NCI-H1417 (cell line): ENCODE measurements around the gene HS3ST3A1.
"Not testable (repeated sequence)": the region's sequence is repeated elsewhere in the genome, so short reads cannot be mapped to it uniquely, and the experiment has no call there.

Experiments
- DNase-seq, 3 experiments: peaks; one replicate each; lab custom pipeline; 2025; lab: John Stamatoyannopoulos, UW

HS3ST3A1 gene

GRCh38 chr17:13575922-13576419 is 25.8 kb downstream of the HS3ST3A1 start:
- DNase-seq = no peak

GRCh38 chr17:13575466-13575865 is 26.3 kb downstream of the HS3ST3A1 start:
- DNase-seq = no peak

- DNase-seq = no peak
These were observed 29.1 kb downstream of the HS3ST3A1 start for GRCh38 chr17:13572581-13572980.

GRCh38 chr17:13569398-13570123 is 32.2 kb downstream of the HS3ST3A1 start:
- no peak for DNase-seq

- no peak for DNase-seq
These were observed 32.9 kb downstream of the HS3ST3A1 start for GRCh38 chr17:13568582-13569397.

- no peak for DNase-seq
These were observed 37.9 kb downstream of the HS3ST3A1 start for GRCh38 chr17:13563866-13564265.

- no peak for DNase-seq
These were observed 39.4 kb downstream of the HS3ST3A1 start for GRCh38 chr17:13562271-13562800.

GRCh38 chr17:13561606-13562270 is 40.0 kb downstream of the HS3ST3A1 start:
- DNase-seq = no peak

GRCh38 chr17:13560935-13561334 is 40.8 kb downstream of the HS3ST3A1 start:
- no peak for DNase-seq

GRCh38 chr17:13558588-13558987 is 43.1 kb downstream of the HS3ST3A1 start:
- no peak for DNase-seq

GRCh38 chr17:13557077-13557476 is 44.7 kb downstream of the HS3ST3A1 start:
- no peak for DNase-seq

- no peak for DNase-seq
These were observed 47.5 kb downstream of the HS3ST3A1 start for GRCh38 chr17:13554231-13554630.

GRCh38 chr17:13550291-13550690 is 51.4 kb downstream of the HS3ST3A1 start:
- no peak for DNase-seq

- not testable (repeated sequence) for DNase-seq
These were observed 53.2 kb downstream of the HS3ST3A1 start for GRCh38 chr17:13548576-13548975.

GRCh38 chr17:13546851-13547250 is 54.9 kb downstream of the HS3ST3A1 start:
- DNase-seq = no peak

- DNase-seq = no peak
These were observed 55.8 kb downstream of the HS3ST3A1 start for GRCh38 chr17:13545941-13546340.

- no peak for DNase-seq
These were observed 57.0 kb downstream of the HS3ST3A1 start for GRCh38 chr17:13544765-13545164.

GRCh38 chr17:13544292-13544691 is 57.4 kb downstream of the HS3ST3A1 start:
- no peak for DNase-seq

GRCh38 chr17:13542636-13543035 is 59.1 kb downstream of the HS3ST3A1 start:
- no peak for DNase-seq

- DNase-seq = no peak
These were observed 60.7 kb downstream of the HS3ST3A1 start for GRCh38 chr17:13541032-13541480.

- no peak for DNase-seq
These were observed 61.2 kb downstream of the HS3ST3A1 start for GRCh38 chr17:13540546-13540945.

- no peak for DNase-seq
These were observed 62.3 kb downstream of the HS3ST3A1 start for GRCh38 chr17:13539421-13539820.
